MCF 10A (cell line): ENCODE data around the gene SLC14A1. TPM values are rescaled to one million over a fixed set of nuclear protein-coding genes. Genes with fewer than 3 reads are reported as not detected.

Experiments
- BruUV-seq: library from RNA; stranded (reverse); fragments of 400-500 nt; replicated peaks from 2 replicates; lab custom pipeline; 2021; lab: Mats Ljungman, UMichigan
- CTCF ChIA-PET: fragments of 300-600 bp; sonication (Branson Sonifier 250); formaldehyde crosslinking; extraction: SDS; loops from one replicate; lab custom pipeline; 2021; ENCODE audit warnings: antibody characterized with exemption, inconsistent platforms; lab: Yijun Ruan, JAX
- POLR2A ChIA-PET: fragments of 300-600, 350-650 bp; sonication (Branson Sonifier 250); formaldehyde crosslinking; extraction: SDS; loops from one replicate; lab custom pipeline; 2020; ENCODE audit warnings: antibody characterized with exemption, inconsistent platforms; lab: Yijun Ruan, JAX
- DNase-seq: peaks from one replicate; pipeline ENCODE4 v3.0.0-alpha.2; 2018; ENCODE audit not compliant: unreplicated experiment
- H3K27ac Mint-ChIP-seq: one replicate; pipeline ENCODE4 v1.8.0; 2022; ENCODE audit warnings: mild to moderate bottlenecking, low read depth, mixed read lengths; ENCODE audit not compliant: unreplicated experiment
- H3K27me3 Mint-ChIP-seq: one replicate; pipeline ENCODE4 v1.8.0; 2022; ENCODE audit warnings: mixed read lengths; ENCODE audit not compliant: insufficient read depth, unreplicated experiment
- H3K36me3 Mint-ChIP-seq: one replicate; pipeline ENCODE4 v1.8.0; 2022; ENCODE audit warnings: mild to moderate bottlenecking, moderate library complexity, mixed read lengths; ENCODE audit not compliant: insufficient read depth, unreplicated experiment
- H3K4me1 Mint-ChIP-seq: one replicate; pipeline ENCODE4 v1.8.0; 2022; ENCODE audit warnings: mixed read lengths; ENCODE audit not compliant: insufficient read depth, unreplicated experiment
- H3K4me3 Mint-ChIP-seq: one replicate; pipeline ENCODE4 v1.8.0; 2022; ENCODE audit warnings: mild to moderate bottlenecking, moderate library complexity, mixed read lengths; ENCODE audit not compliant: unreplicated experiment
- H3K9me3 Mint-ChIP-seq: one replicate; pipeline ENCODE4 v1.8.0; 2022; ENCODE audit warnings: mixed read lengths; ENCODE audit not compliant: unreplicated experiment
- CTCF ChIP-seq: fragments of 200-600 bp; IDR thresholded peaks from one replicate; pipeline ENCODE4 v1.8.0; 2022; ENCODE audit warnings: antibody characterized with exemption, mild to moderate bottlenecking; ENCODE audit not compliant: unreplicated experiment
- intact Hi-C: fragments of 100-400 bp; cut with micrococcal nuclease; formaldehyde crosslinking; loops from 2 replicates; pipeline ENCODE4 v1.14.1; 2022
- total RNA-seq: library from RNA; stranded (reverse); gene quantifications from 2 replicates; pipeline ENCODE4 v1.2.3, GENCODE V29; 2022

The SLC14A1 gene
- total RNA-seq, 1 experiment from 2014 or later: not detected

- DNase-seq: no peak
- Mint-ChIP-seq H3K9me3 (no peaks in the 10 kb centered on the region), H3K27ac (no peak overlapping the region), H3K27me3 (no peaks in the 10 kb centered on the region), H3K36me3 (no peaks in the 10 kb centered on the region), H3K4me1 (no peaks in the 10 kb centered on the region), H3K4me3 (no peak overlapping the region)
- TF ChIP-seq CTCF: no peak
- intact Hi-C loops: no loop called here
- no TSS peak for BruUV-seq
- CTCF ChIA-PET: interaction anchor here (0.6 to 1.3 kb wide), 2 partner anchors 10 to 119 kb away, joined by 4 read pairs; no protein-coding TSS in a partner anchor
- POLR2A ChIA-PET: no interaction called here
These were observed 14.7 kb downstream of the SLC14A1 start for GRCh38 chr18:45738660-45739059.

- TF ChIP-seq CTCF: no peak
- CTCF ChIA-PET: interaction anchor here (0.6 to 1.3 kb wide), 2 partner anchors 10 to 118 kb away, joined by 4 read pairs; no protein-coding TSS in a partner anchor
- no TSS peak for BruUV-seq
These were observed 15.3 kb downstream of the SLC14A1 start for GRCh38 chr18:45739268-45739667.

GRCh38 chr18:45739848-45740247, 15.9 kb downstream of the SLC14A1 start:
- no peak for TF ChIP-seq CTCF
- Mint-ChIP-seq H3K27me3 (no peaks in the 10 kb centered on the region), H3K27ac (no peak overlapping the region), H3K9me3 (no peaks in the 10 kb centered on the region), H3K36me3 (no peaks in the 10 kb centered on the region), H3K4me1 (no peaks in the 10 kb centered on the region), H3K4me3 (no peak overlapping the region)
- intact Hi-C loops: no loop called here
- CTCF ChIA-PET: interaction anchor here (0.7 to 1.4 kb wide), 2 partner anchors 8 to 1169 kb away, joined by 3 read pairs; no protein-coding TSS in a partner anchor
- POLR2A ChIA-PET: no interaction called here
- BruUV-seq: no TSS peak
- no peak for DNase-seq

More at GRCh38 chr18:45739268-45739667, 15.3 kb downstream of the SLC14A1 start:
- intact Hi-C loops: no loop called here
- H3K4me3 Mint-ChIP-seq: no peak overlapping the region
- POLR2A ChIA-PET: no interaction called here
- DNase-seq: no peak
- no peaks in the 10 kb centered on the region for H3K36me3 Mint-ChIP-seq
- no peak overlapping the region for H3K27ac Mint-ChIP-seq
- no peaks in the 10 kb centered on the region for H3K4me1 Mint-ChIP-seq
- no peaks in the 10 kb centered on the region for H3K9me3 Mint-ChIP-seq
- no peaks in the 10 kb centered on the region for H3K27me3 Mint-ChIP-seq

DNA sequence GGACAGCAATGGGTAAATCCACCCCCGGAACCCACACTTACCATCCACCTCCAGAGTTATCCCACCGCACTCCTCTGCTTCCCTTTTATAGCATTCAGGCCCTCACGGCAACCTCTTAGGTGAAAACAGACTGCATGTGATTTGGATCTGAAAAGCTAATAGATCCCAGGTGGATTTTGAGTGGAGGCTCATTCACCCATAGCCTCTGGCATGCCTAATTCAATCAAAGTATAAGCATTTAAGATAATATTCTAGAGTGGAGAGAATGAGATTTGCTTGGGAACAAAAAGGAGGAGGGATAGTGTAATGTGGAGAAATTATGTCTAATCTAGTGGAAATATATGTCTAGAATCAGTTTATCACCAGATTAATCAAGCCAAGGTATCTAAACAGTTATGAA, 17.1 kb downstream of the SLC14A1 start:
- no peaks in the 10 kb centered on the region for H3K9me3 Mint-ChIP-seq
- no peaks in the 10 kb centered on the region for H3K36me3 Mint-ChIP-seq
- TF ChIP-seq CTCF: no peak
- H3K4me1 Mint-ChIP-seq: no peaks in the 10 kb centered on the region
- H3K4me3 Mint-ChIP-seq: no peak overlapping the region
- ChIA-PET POLR2A (interaction anchor here (0.7 to 1.1 kb wide), 2 partner anchors 11 to 15 kb away, joined by 3 read pairs; no protein-coding TSS in a partner anchor), CTCF (interaction anchor here (0.6 to 2.6 kb wide), 4 partner anchors 9 to 146 kb away, joined by 3 to 7 read pairs (median 4); no protein-coding TSS in a partner anchor)
- no TSS peak for BruUV-seq
- intact Hi-C loops: no loop called here
- no peak overlapping the region for H3K27ac Mint-ChIP-seq
- H3K27me3 Mint-ChIP-seq: no peaks in the 10 kb centered on the region
- DNase-seq: no peak
